ENCODE measurements around the gene TTC3. TPM values are rescaled to one million over a fixed set of nuclear protein-coding genes. Genes with fewer than 3 reads are reported as not detected.

Gene TTC3
- total RNA-seq, 6 experiments from 2014 or later: 46.7 to 68.7 (median 54.2) TPM

DNA sequence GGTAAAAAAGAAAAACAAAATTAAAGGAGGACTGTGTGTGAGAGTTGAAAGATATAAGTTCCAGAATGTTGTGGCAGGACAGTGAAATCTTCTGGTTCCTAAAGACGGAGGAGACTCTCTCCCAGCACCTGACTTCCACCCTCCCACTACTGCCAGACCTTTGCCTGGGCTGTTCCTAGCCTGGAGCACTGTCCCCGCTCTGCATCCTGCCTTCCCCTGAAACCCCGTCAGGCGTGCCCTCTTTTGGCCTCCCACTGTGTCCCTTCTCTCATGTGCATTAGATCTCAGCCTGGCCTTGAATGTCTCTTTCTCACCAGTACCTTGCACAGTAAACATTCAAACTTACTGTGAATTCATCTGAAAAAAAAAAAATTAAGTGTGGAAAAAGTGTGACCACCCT is 120.0 kb downstream of the TTC3 start:
- intact Hi-C loops (cut with DNase I): no loop called here
- ATAC-seq: no peak
- no peak overlapping the region for H3K4me3 ChIP-seq
- no peaks in the 10 kb centered on the region for H3K9me3 ChIP-seq
- peaks cover 0 to 43% (median 15%) of the 10 kb centered on the region in 4 donors for H3K36me3 ChIP-seq
- no peaks in the 10 kb centered on the region for H3K4me1 ChIP-seq
- no peak overlapping the region for H3K27ac ChIP-seq
- TF ChIP-seq, protein P1, sequence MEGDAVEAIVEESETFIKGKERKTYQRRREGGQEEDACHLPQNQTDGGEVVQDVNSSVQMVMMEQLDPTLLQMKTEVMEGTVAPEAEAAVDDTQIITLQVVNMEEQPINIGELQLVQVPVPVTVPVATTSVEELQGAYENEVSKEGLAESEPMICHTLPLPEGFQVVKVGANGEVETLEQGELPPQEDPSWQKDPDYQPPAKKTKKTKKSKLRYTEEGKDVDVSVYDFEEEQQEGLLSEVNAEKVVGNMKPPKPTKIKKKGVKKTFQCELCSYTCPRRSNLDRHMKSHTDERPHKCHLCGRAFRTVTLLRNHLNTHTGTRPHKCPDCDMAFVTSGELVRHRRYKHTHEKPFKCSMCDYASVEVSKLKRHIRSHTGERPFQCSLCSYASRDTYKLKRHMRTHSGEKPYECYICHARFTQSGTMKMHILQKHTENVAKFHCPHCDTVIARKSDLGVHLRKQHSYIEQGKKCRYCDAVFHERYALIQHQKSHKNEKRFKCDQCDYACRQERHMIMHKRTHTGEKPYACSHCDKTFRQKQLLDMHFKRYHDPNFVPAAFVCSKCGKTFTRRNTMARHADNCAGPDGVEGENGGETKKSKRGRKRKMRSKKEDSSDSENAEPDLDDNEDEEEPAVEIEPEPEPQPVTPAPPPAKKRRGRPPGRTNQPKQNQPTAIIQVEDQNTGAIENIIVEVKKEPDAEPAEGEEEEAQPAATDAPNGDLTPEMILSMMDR (IDR thresholded peaks at IDR 0.05): no peak
- no peak for TF ChIP-seq POLR2A (IDR thresholded peaks at IDR 0.05)
- DNase-seq: no peak
- 58% methylated on average over 4 of the region's 4 CpGs for WGBS (ENCODE audit: insufficient coverage, low coverage, low lambda C conversion rate, missing lambda C conversion rate)
- H3K27me3 ChIP-seq: no peaks in the 10 kb centered on the region

DNA sequence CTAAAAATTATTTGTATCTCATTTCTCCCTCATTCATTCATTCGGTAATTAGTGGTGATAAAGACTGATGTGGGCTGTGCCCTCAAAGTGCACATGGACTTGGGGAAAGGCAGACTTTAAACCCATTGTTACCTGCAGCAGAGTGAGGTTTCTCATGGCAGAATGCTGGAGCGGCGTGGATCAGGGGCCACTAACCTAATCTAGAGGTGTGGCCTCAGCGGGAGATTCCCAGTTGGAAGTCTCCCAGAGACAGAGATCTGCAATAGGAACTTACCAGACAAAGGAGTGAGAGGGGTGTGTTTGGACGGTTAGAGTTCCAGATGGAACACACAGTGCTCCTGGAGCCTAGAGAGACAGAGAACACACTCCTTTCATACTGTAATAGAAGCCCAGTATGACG is 120.6 kb downstream of the TTC3 start:
- intact Hi-C loops (cut with DNase I): no loop called here
- no peaks in the 10 kb centered on the region for H3K9me3 ChIP-seq
- TF ChIP-seq, protein P1 (IDR thresholded peaks at IDR 0.05): no peak
- TF ChIP-seq POLR2A (IDR thresholded peaks at IDR 0.05): no peak
- no peak overlapping the region for H3K27ac ChIP-seq
- peaks cover 0 to 50% (median 13%) of the 10 kb centered on the region in 4 donors for H3K36me3 ChIP-seq
- ATAC-seq (no peak), DNase-seq (no peak)
- no peaks in the 10 kb centered on the region for H3K4me1 ChIP-seq
- H3K4me3 ChIP-seq: no peak overlapping the region
- 95% methylated on average over 5 of the region's 6 CpGs for WGBS (ENCODE audit: insufficient coverage, low coverage, low lambda C conversion rate, missing lambda C conversion rate)
- H3K27me3 ChIP-seq: no peaks in the 10 kb centered on the region

DNA sequence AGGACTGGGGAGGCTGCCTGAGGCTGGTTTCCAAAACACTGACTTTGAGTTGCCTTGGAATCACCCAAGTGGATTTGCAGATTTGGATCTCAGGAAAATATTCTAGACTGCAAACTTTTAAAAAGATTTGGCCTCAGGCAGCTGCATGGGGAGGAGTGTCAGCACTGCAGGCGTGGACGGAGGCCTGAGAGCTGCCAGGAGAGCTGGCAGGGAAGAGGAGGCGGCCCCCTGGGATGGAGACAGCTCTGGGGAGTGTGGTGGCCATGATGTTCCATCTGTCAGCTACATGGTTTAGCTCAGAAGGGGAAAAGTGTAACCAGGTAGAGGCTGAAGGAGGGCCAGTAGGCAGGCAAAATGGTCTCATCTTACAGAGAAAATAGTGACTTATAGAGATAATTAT is 122.0 kb downstream of the TTC3 start:
- DNase-seq (no peak), ATAC-seq (peak in 1 of 4 donors; percentile 23)
- peaks cover 0 to 53% (median 10%) of the 10 kb centered on the region in 4 donors for H3K36me3 ChIP-seq
- WGBS (ENCODE audit: insufficient coverage, low coverage, low lambda C conversion rate, missing lambda C conversion rate): 100% methylated on average over 3 of the region's 3 CpGs
- intact Hi-C loops (cut with DNase I): no loop called here
- H3K27me3 ChIP-seq: no peaks in the 10 kb centered on the region
- H3K27ac ChIP-seq: no peak overlapping the region
- H3K4me3 ChIP-seq: no peak overlapping the region
- no peaks in the 10 kb centered on the region for H3K4me1 ChIP-seq
- no peaks in the 10 kb centered on the region for H3K9me3 ChIP-seq
- TF ChIP-seq, protein P1 (IDR thresholded peaks at IDR 0.05): no peak
- TF ChIP-seq POLR2A (IDR thresholded peaks at IDR 0.05): no peak

DNA sequence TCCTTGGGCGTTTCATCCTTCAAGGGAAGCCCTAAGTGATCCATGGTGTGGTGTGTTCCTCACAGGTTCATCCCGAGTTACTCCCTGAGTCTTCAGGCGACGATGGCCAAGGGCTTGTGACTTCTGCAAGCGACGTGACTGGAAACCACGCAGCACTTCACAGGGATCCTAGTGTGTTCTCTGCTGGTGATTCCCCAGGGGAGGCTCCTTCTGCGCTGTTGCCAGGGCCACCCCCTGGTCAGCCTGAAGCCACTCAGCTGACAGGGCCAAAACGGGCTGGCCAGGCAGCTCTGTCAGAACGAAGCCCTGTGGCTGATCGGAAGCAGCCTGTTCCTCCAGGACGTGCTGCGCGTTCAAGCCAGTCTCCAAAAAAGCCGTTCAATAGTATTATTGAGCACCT is 122.6 kb downstream of the TTC3 start:
- Histone ChIP-seq H3K27ac (no peak overlapping the region), H3K27me3 (no peaks in the 10 kb centered on the region), H3K36me3 (peaks cover 0 to 56% (median 9%) of the 10 kb centered on the region in 4 donors), H3K4me1 (no peaks in the 10 kb centered on the region), H3K9me3 (no peaks in the 10 kb centered on the region), H3K4me3 (no peak overlapping the region)
- intact Hi-C loops (cut with DNase I): no loop called here
- WGBS (ENCODE audit: insufficient coverage, low coverage, low lambda C conversion rate, missing lambda C conversion rate): 92% methylated on average over 11 of the region's 15 CpGs
- no peak for DNase-seq
- ATAC-seq: no peak
- TF ChIP-seq POLR2A (IDR thresholded peaks at IDR 0.05): no peak
- TF ChIP-seq, protein P1 (IDR thresholded peaks at IDR 0.05): no peak

DNA sequence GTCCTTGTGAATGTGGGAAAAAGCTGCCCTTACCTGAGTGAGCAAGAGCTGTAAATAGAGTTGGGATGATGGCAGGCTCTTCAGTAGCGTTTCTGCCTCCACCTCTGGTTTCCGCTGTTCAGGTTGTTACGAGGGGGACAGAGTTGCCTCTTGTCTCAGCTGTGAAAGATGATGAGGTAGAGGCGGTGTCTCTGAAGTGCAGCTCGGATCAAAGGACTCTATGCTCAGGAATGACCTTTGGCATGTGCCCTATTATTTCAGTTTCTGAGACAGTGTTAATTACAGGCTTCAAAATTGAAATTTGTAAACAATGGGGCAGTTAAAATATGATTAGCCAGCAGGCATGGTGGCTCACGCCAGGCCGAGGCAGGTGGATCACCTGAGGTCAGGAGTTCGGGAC is 123.8 kb downstream of the TTC3 start:
- Histone ChIP-seq H3K4me3 (no peak overlapping the region), H3K4me1 (no peaks in the 10 kb centered on the region), H3K27me3 (no peaks in the 10 kb centered on the region), H3K36me3 (peaks cover 0 to 65% (median 9%) of the 10 kb centered on the region in 4 donors), H3K27ac (no peak overlapping the region), H3K9me3 (no peaks in the 10 kb centered on the region)
- WGBS (ENCODE audit: insufficient coverage, low coverage, low lambda C conversion rate, missing lambda C conversion rate): 93% methylated on average over 8 of the region's 8 CpGs
- no peak for ATAC-seq
- DNase-seq: no peak
- TF ChIP-seq POLR2A (IDR thresholded peaks at IDR 0.05): no peak
- TF ChIP-seq, protein P1 (IDR thresholded peaks at IDR 0.05): no peak
- intact Hi-C loops (cut with DNase I): no loop called here

All from right lobe of liver (tissue), 6 donors.